NOMO-1 treated with DMSO at 0.1 percent for 48 hours (cell line): Measurements from ENCODE around the gene EPHA1.

Source experiments
- DNase-seq: peaks from one replicate; lab custom pipeline; 2025; ENCODE audit not compliant: unreplicated experiment; lab: John Stamatoyannopoulos, UW

The EPHA1 gene

DNA sequence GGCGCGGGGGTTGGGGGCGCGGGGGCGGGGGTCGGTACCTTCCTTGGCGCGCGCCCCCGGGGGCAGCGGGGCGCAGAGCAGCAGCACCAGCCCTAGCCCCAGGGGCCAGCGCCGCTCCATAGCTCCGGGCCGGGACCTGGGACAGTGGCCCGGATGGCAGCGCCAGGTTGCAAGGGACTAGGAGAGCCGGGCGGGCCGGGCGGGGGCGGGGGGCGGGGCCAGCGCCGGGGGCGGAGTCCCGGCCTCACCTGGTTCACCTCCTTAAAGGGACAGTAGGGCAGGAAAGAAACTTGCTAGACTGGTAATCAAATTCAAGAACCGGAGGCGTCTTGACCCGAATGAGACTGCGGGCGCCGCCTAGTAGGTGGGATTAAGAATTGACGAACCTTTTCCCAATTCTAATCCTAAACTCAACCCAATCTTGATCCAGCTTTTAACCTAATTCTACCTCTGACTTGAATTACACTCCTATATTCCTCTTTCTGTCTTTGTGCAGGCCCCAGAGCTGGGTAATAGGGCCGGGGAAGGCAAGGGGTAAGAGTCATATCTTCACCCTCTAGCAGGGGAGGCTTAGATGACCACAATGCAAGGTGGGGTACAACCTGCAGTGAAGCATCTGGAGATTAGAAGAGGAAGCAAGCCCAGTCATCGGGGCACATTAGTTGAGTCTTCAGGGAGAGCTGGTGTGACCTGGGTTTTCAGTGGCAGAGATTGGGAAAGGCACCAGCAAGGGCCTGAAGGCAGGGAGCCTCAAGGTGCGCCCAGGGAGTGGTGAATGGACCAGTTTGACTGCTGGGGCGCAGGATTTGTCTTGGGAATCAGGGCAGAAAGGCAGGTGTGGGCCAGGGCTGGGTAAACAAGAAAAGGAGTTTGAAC is at the start of gene EPHA1:
Gene EPHA1 (minus strand): TSS at position 171 of the 876 bp plus-strand sequence. CDS start 51 bp downstream, at position 120.
- no peak for DNase-seq

GRCh38 chr7:143458263-143458662 is 49.6 kb upstream of the EPHA1 start:
- peak; percentile 29 for DNase-seq

- no peak for DNase-seq
These were observed 48.5 kb upstream of the EPHA1 start for GRCh38 chr7:143456992-143457793.

DNA sequence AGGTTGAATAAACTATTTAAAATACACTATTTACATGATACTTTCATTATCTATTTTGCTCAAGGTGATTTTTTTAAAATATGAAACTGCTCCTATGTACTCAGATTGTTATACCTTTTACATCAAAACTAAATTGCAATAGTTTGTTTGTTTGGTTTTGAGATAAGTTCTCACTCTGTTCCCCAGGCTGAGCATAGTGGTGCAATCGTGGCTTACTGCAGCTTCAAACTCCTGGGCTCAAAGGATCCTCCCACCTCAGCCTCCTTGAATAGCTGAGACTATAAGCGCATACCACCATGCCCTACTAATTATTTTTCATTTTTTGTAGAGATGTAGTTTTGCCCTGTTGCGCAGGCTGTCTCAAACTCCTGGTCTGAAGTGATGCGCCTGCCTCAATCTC is 47.3 kb upstream of the EPHA1 start:
- no peak for DNase-seq

- DNase-seq: no peak
These were observed 46.8 kb upstream of the EPHA1 start for GRCh38 chr7:143455491-143455890.

GRCh38 chr7:143454091-143454680 is 45.5 kb upstream of the EPHA1 start:
- no peak for DNase-seq

- no peak for DNase-seq
These were observed 43.8 kb upstream of the EPHA1 start for GRCh38 chr7:143452495-143452894.

DNA sequence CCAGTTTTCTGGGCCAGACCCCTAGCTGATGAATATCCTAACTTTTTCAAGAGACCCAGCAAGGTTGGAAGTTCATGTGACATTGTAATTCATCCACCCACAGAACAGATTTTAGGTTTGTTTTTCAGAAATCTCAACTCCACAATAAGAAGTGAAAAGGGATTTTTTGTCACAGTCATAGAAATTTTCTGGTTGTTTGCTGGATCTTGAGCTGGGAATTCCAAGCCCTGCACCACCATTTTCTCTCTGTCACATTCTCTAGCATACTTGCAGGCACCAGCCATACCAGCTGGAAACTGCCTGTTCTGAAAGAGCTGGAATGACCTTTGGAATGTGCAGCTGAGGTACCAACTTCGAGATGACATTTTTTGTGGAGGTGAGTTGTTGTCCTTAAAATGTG is 43.1 kb upstream of the EPHA1 start:
- no peak for DNase-seq

GRCh38 chr7:143451122-143451521 is 42.5 kb upstream of the EPHA1 start:
- DNase-seq: no peak

DNA sequence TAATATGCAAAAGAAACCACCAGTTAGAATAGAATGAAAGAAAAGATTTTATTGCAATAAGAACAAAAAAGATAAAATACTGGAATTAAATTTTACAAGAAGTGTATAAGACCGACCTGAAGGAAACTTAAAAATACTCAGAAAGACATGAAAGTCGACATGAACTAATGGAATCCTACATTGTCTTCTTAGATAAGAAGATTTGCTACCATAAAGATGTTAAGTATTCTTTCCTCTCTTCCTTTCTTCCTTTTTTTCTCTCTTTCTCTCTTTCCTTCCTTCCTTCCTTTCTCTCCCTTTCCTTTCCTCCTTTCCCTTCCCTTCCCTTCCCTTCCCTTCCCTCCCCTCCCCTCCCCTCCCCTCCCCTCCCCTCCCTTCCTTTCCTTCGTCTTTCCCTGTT is 41.1 kb upstream of the EPHA1 start:
- no peak for DNase-seq

DNA sequence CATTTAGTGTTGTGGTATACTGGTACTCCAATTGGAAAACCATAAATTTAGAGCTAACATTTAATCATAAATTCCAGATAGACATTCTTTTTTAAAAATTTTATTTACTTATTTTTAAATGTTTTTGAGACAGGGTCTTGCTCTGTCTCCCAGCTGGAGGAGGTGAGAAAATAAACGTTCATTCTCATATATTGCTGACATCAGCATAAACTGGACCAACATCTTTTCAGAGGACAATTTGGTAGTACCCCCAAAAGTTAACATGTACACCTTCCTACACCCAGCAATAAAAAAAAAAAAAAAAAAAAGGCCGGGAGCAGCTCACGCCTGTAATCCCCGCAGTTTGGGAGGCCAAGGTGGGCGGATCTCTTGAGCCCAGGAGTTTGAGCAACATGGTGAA is 39.8 kb upstream of the EPHA1 start:
- DNase-seq: no peak

- DNase-seq: no peak
These were observed 38.8 kb upstream of the EPHA1 start for GRCh38 chr7:143447466-143447865.

- no peak for DNase-seq
These were observed 36.1 kb upstream of the EPHA1 start for GRCh38 chr7:143444785-143445184.

DNA sequence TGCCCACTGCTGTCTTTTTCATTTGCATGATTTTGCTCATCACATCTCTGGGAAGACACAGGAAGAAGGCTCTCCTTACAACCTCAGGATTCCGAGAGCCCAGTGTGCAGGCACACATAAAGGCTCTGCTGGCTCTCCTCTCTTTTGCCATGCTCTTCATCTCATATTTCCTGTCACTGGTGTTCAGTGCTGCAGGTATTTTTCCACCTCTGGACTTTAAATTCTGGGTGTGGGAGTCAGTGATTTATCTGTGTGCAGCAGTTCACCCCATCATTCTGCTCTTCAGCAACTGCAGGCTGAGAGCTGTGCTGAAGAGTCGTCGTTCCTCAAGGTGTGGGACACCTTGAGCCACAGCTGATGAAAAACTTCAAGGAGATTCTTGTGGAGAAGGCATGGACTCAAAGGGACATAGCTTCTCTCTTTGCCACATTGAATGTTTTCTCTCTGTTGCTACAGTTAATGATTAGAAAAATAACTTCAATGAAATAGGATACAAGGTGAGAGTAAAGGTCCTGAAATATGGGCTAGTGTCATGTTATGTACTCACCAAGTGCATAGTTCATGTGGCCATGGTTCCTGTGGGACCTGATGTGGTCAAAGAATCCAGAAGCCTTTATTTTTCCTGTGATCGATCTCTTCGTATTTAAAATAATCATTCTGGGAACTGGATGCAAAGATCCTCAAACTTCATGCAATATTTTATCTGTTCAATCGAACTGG is 35.6 kb upstream of the EPHA1 start:
- no peak for DNase-seq

GRCh38 chr7:143443153-143443552 is 34.5 kb upstream of the EPHA1 start, which contains the start of gene TAS2R60:
TAS2R60 (plus strand) TSS chr7:143443453; CDS start chr7:143443453, 0 bp downstream.
- no peak for DNase-seq

- no peak for DNase-seq
These were observed 31.2 kb upstream of the EPHA1 start for GRCh38 chr7:143439866-143440265.

DNA sequence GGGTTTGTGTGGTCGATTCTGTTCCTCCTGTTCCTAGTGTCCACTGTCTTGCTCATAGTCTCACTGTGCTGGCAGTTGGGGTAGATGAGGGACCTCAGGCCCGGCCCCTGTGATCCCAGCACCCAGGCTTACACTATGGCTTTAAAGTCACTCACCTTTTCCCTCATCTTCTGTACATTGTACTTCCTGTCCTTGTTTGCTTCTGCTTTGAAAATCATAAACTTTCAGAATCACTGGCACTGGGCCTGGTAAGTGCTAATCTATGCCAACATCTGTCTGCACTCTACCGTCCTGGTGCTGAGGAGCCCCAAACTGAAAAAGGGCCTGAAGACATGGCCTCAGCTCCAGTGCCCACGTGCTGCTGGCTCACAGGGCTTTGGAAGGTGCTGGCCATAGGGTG is 28.9 kb upstream of the EPHA1 start:
- no peak for DNase-seq

- DNase-seq: no peak
These were observed 27.8 kb upstream of the EPHA1 start for GRCh38 chr7:143436325-143436946.

DNA sequence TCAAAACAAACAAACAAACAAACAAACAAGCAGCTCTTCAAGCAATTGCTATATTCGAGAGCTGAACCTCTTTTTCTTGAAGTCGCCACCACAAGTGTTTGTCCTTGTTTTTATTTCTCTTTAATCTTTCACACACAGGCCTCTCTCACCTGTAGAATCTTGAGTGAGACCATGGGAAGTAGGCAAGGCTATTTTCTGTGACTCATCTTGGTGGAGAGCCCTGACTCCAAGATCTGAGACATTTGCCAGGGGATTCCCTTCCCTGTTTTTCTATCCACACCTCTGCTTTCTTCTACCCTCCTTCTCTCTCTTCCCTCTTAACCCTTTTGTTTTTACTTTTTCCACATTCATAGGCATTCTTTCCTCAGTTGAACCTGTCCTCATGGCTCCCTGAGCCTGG is 26.6 kb upstream of the EPHA1 start:
- DNase-seq: no peak

- DNase-seq: no peak
These were observed 26.0 kb upstream of the EPHA1 start for GRCh38 chr7:143434660-143435059.

DNA sequence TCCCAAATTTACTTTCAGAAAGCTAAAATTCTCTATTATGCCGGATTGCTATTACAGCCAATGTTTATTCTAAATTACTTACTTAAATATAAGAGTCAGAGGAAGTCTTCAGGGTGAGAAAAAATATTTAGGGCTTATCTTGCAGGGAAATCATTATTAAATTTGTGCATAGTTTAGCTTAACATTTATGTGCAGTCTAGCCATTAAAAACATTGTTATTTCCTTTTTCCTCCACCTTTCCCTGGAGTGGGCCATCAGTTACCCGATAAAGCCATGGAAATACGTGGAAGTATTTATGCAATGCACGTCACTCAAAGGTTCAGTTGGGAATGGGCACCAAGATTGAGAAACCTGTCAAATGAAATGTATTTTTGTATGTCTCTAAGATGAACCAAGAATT is 25.1 kb upstream of the EPHA1 start:
- DNase-seq: no peak
